Measurements from ENCODE around the gene DVL1.

The DVL1 gene

DNA sequence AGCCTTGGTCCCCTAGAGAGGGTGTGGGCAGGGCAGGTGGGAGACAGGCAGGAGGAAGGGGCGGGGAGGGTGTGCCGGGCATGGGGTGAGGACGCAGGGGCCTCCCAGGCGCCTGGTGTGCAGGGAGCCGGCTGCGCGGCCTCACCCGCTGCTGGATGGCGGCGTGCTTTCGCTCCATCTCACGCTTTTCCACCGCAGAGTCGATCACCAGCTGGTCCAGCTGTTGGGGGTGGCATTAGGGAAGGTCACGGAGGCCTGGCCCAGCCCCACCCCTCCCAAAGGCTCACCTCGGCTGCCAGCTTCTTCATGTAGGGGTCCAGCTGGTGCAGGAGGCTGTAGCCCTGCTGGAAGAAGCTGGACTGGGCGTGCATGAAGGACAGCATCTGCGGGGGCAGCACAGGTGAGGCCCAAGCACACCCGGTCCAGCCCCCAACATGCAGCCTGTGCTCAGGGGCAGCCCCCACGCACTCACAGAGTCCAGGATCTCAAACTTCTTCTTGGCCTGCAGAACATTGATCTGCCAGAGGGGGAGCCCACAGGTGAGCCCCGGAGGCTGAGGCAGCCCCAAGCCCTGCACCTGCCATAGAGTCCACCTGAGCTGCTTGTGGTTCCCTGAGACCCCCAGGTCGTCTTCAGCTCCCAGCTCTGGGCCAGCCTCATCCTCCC is 49.4 kb downstream of the DVL1 start:
- no peak overlapping the region for H3K27ac ChIP-seq (ENCODE audit: low read depth, low read length)

DNA sequence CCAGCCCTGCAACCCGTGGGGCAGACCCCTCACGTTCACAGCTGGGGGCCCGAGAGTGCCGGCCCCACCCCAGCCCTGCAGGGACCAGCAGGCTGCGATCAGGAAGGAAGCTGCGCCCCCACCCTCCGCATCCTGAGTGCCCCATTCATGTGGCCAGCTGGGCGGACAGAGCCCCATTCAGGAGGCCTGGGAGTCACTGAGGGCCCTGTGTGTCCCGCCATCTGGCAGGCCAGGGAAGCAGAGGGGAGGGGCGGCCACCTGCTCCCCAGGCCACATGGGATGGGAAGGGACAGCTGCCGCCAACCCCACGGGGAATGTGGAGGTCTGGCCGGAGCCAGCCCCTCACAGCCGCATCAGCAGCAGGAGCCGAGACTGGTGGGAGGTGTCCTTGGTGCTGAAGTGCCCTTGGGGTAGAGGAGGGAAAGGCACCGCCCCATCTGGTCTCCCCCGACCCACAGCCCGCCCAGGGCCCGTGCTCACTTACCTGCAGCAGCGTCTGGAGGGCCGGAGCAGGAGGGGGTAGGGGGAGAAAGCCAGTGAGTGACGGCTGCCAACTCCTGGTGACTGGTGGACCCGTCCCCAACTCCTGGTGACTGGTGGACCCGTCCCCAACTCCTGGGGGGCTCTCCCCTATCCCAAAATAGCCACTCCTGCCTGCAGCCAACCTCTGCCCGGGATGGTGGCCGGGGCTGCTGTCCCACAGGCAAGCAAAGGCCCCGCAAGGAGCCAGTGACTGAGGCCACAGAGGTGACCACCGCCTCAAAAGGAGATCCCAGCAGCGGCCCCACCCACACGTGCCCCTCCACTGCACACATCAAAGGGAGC is 50.1 kb downstream of the DVL1 start:
- TF ChIP-seq EZH2phosphoT487 (IDR thresholded peaks at IDR 0.05; ENCODE audit: borderline replicate concordance, low read length): no peak
- TF ChIP-seq CTCF (IDR thresholded peaks at IDR 0.05; ENCODE audit: low read depth, low read length, poor library complexity, severe bottlenecking): no peak
- Histone ChIP-seq H3K27me3 (ENCODE audit: control insufficient read depth, low read length) (no peaks in the 10 kb centered on the region), H3K27ac (ENCODE audit: low read depth, low read length) (no peak overlapping the region), H3K79me2 (ENCODE audit: control insufficient read depth, low read length) (no peaks in the 10 kb centered on the region), H3K36me3 (ENCODE audit: control insufficient read depth, low read length) (no peaks in the 10 kb centered on the region), H3K9me2 (replicated peaks; ENCODE audit: control insufficient read depth, low read length) (no peaks in the 10 kb centered on the region), H3K4me3 (ENCODE audit: low read length) (no peak overlapping the region), H3K9me3 (ENCODE audit: control insufficient read depth, insufficient read depth, low read length) (no peaks in the 10 kb centered on the region), H3K4me1 (ENCODE audit: control insufficient read depth, low read length) (no peaks in the 10 kb centered on the region), H4K20me1 (ENCODE audit: control insufficient read depth, insufficient read depth, low read depth, low read length) (no peaks in the 10 kb centered on the region), H3F3A (ENCODE audit: control insufficient read depth, insufficient read depth) (no peaks in the 10 kb centered on the region), H3K4me2 (ENCODE audit: low read length) (no peak overlapping the region)

More for the DNA sequence above, 49.4 kb downstream of the DVL1 start:
- no peaks in the 10 kb centered on the region for H3K36me3 ChIP-seq (ENCODE audit: control insufficient read depth, low read length)
- H3K4me2 ChIP-seq (ENCODE audit: low read length): no peak overlapping the region
- no peaks in the 10 kb centered on the region for H4K20me1 ChIP-seq (ENCODE audit: control insufficient read depth, insufficient read depth, low read depth, low read length)
- H3F3A ChIP-seq (ENCODE audit: control insufficient read depth, insufficient read depth): no peaks in the 10 kb centered on the region
- peaks cover 2% of the 10 kb centered on the region for H3K4me1 ChIP-seq (ENCODE audit: control insufficient read depth, low read length)
- H3K4me3 ChIP-seq (ENCODE audit: low read length): no peak overlapping the region
- no peaks in the 10 kb centered on the region for H3K27me3 ChIP-seq (ENCODE audit: control insufficient read depth, low read length)
- H3K9me2 ChIP-seq (replicated peaks; ENCODE audit: control insufficient read depth, low read length): no peaks in the 10 kb centered on the region
- H3K79me2 ChIP-seq (ENCODE audit: control insufficient read depth, low read length): peaks cover 4% of the 10 kb centered on the region; the same call in 1 of the 2 replicates
- H3K9me3 ChIP-seq (ENCODE audit: control insufficient read depth, insufficient read depth, low read length): no peaks in the 10 kb centered on the region
- TF ChIP-seq CTCF (IDR thresholded peaks at IDR 0.05; ENCODE audit: low read depth, low read length, poor library complexity, severe bottlenecking) (peak; percentile 61), EZH2phosphoT487 (IDR thresholded peaks at IDR 0.05; ENCODE audit: borderline replicate concordance, low read length) (no peak)

DNA sequence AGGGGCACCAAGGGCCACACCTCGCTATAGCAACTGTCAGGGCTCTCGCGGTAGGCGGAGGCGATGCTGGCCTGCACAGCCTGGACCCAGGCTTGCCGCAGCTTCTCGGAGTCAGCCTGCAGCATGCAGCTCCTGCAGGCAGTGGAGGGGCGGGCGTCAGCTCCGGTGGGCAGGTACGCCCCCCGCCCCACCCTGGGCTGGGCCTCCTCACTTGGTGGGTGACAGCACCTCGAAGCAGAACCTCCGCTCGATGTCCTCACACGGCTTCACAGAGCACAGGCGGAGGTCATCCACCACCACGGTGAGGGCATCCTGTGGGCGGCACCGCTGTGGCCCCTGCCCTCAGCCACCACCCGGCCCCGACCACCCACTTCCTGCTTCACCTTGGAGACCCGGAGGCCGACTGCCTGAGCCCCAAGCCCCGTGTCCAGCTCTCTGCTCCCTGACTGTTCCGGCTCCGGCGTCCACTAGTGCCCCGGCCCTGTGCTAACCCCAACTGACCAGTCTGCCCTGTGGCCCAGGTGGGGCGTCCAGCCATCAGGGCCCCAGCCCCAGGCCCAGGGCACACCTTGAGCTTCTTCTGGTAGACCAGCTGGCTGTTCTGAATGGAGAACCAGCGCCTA is 51.3 kb downstream of the DVL1 start:
- Histone ChIP-seq H3K4me2 (ENCODE audit: low read length) (no peak overlapping the region), H3K9me2 (replicated peaks; ENCODE audit: control insufficient read depth, low read length) (no peaks in the 10 kb centered on the region), H3K9me3 (ENCODE audit: control insufficient read depth, insufficient read depth, low read length) (no peaks in the 10 kb centered on the region), H3K27me3 (ENCODE audit: control insufficient read depth, low read length) (no peaks in the 10 kb centered on the region), H4K20me1 (ENCODE audit: control insufficient read depth, insufficient read depth, low read depth, low read length) (no peaks in the 10 kb centered on the region), H3K27ac (ENCODE audit: low read depth, low read length) (no peak overlapping the region), H3F3A (ENCODE audit: control insufficient read depth, insufficient read depth) (no peaks in the 10 kb centered on the region), H3K36me3 (ENCODE audit: control insufficient read depth, low read length) (no peaks in the 10 kb centered on the region), H3K4me3 (ENCODE audit: low read length) (no peak overlapping the region), H3K79me2 (ENCODE audit: control insufficient read depth, low read length) (no peaks in the 10 kb centered on the region), H3K4me1 (ENCODE audit: control insufficient read depth, low read length) (no peaks in the 10 kb centered on the region)
- TF ChIP-seq CTCF (IDR thresholded peaks at IDR 0.05; ENCODE audit: low read depth, low read length, poor library complexity, severe bottlenecking) (no peak), EZH2phosphoT487 (IDR thresholded peaks at IDR 0.05; ENCODE audit: borderline replicate concordance, low read length) (no peak)
